IPS-18a (cell line): ENCODE results near the gene SNX20.

Experiments
- H3K27ac ChIP-seq: one replicate; pipeline ENCODE4 v1.5.1; 2013; ENCODE audit warnings: low read length
- H3K27me3 ChIP-seq: one replicate; pipeline ENCODE4 v1.6.1; 2013; ENCODE audit warnings: mild to moderate bottlenecking, low read length; ENCODE audit not compliant: control insufficient read depth, insufficient read depth
- H3K36me3 ChIP-seq: one replicate; pipeline ENCODE4 v1.6.1; 2013; ENCODE audit warnings: low read depth, low read length; ENCODE audit not compliant: control insufficient read depth
- H3K4me1 ChIP-seq: one replicate; pipeline ENCODE4 v1.6.1; 2013; ENCODE audit warnings: low read depth, low read length; ENCODE audit not compliant: control insufficient read depth
- H3K4me3 ChIP-seq: one replicate; pipeline ENCODE4 v1.5.1; 2013; ENCODE audit warnings: low read length
- H3K9ac ChIP-seq: one replicate; pipeline ENCODE4 v1.6.1; 2013; ENCODE audit warnings: mild to moderate bottlenecking, low read length, moderate library complexity
- H3K9me3 ChIP-seq: one replicate; pipeline ENCODE4 v1.6.1; 2013; ENCODE audit warnings: low read depth, low read length; ENCODE audit not compliant: control insufficient read depth

The SNX20 gene, protein sequence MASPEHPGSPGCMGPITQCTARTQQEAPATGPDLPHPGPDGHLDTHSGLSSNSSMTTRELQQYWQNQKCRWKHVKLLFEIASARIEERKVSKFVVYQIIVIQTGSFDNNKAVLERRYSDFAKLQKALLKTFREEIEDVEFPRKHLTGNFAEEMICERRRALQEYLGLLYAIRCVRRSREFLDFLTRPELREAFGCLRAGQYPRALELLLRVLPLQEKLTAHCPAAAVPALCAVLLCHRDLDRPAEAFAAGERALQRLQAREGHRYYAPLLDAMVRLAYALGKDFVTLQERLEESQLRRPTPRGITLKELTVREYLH

DNA sequence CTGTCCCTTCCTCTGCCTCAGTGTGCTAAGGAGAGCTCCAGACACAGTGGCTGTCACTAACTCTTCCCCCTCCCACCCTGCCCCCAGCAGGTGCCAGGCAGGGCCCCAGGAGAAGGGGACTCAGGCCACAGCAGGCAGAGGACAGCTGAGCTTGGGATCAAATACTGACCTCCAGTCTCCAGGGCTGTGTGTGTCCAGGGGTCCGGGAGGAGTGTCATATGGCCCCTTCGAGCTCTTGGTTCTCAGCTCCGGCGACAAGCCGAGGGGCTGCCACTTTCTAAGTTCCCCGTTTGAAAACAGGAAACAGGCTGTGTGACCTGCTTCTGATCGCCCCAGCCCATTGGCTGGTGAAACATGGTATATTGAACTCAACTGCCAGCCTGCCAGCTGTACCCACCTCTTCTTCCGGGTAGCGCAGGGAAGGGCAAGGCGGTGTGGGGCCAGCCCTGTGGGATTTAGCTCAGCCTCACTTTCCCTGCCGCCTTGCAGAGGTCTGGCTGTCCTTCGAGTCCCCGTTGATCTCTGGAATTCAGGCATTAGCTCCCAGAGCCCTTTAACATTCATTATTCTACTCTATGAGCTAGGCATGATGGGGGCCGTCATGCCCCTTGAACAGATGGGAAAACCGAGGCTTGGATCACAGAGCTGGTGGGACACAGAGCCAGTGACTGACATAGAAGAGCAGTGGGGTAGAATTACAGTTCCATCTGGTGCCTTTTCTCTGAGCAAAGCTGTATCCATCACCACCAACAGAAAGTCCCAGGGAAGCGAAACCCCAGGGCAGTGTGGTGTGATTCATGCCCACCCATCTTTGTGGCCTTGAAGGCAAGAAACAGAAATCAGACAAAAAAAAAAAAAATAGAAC is at the start of gene SNX20:
Gene SNX20, minus strand, starts transcription at position 292 of the 865 bp plus-strand sequence. CDS start 3,786 bp downstream, outside the sequence.
- Histone ChIP-seq H3K27me3 (no peaks in the 10 kb centered on the region), H3K27ac (no peak within 1 kb of the TSS), H3K4me3 (no peak within 1 kb of the TSS), H3K9me3 (no peaks in the 10 kb centered on the region), H3K4me1 (no peaks in the 10 kb centered on the region), H3K9ac (no peak within 1 kb of the TSS), H3K36me3 (no peaks in the 10 kb centered on the region)

GRCh38 chr16:50724306-50724705 is 43.2 kb upstream of the SNX20 start:
- no peak overlapping the region for H3K27ac ChIP-seq
- H3K9me3 ChIP-seq = no peaks in the 10 kb centered on the region
- H3K4me3 ChIP-seq = no peak overlapping the region
- no peak overlapping the region for H3K9ac ChIP-seq
- H3K36me3 ChIP-seq = no peaks in the 10 kb centered on the region
- no peaks in the 10 kb centered on the region for H3K4me1 ChIP-seq
- no peaks in the 10 kb centered on the region for H3K27me3 ChIP-seq

GRCh38 chr16:50722960-50723359 is 41.8 kb upstream of the SNX20 start:
- no peak overlapping the region for H3K9ac ChIP-seq
- no peak overlapping the region for H3K27ac ChIP-seq
- no peaks in the 10 kb centered on the region for H3K36me3 ChIP-seq
- H3K4me1 ChIP-seq = no peaks in the 10 kb centered on the region
- H3K27me3 ChIP-seq = no peaks in the 10 kb centered on the region
- no peak overlapping the region for H3K4me3 ChIP-seq
- H3K9me3 ChIP-seq = no peaks in the 10 kb centered on the region

- Histone ChIP-seq H3K4me1 (no peaks in the 10 kb centered on the region), H3K4me3 (no peak overlapping the region), H3K27me3 (no peaks in the 10 kb centered on the region), H3K27ac (no peak overlapping the region), H3K9ac (no peak overlapping the region), H3K9me3 (no peaks in the 10 kb centered on the region), H3K36me3 (no peaks in the 10 kb centered on the region)
Observed at GRCh38 chr16:50722405-50722737, 41.3 kb upstream of the SNX20 start.

GRCh38 chr16:50721549-50722404 is 40.7 kb upstream of the SNX20 start:
- no peaks in the 10 kb centered on the region for H3K36me3 ChIP-seq
- H3K9me3 ChIP-seq = no peaks in the 10 kb centered on the region
- H3K9ac ChIP-seq = no peak overlapping the region
- no peaks in the 10 kb centered on the region for H3K27me3 ChIP-seq
- H3K4me1 ChIP-seq = no peaks in the 10 kb centered on the region
- H3K4me3 ChIP-seq = no peak overlapping the region
- H3K27ac ChIP-seq = no peak overlapping the region

GRCh38 chr16:50719401-50720337 is 38.6 kb upstream of the SNX20 start:
- Histone ChIP-seq H3K9ac (no peak overlapping the region), H3K27ac (no peak overlapping the region), H3K4me1 (no peaks in the 10 kb centered on the region), H3K27me3 (no peaks in the 10 kb centered on the region), H3K4me3 (no peak overlapping the region), H3K36me3 (no peaks in the 10 kb centered on the region), H3K9me3 (no peaks in the 10 kb centered on the region)

DNA sequence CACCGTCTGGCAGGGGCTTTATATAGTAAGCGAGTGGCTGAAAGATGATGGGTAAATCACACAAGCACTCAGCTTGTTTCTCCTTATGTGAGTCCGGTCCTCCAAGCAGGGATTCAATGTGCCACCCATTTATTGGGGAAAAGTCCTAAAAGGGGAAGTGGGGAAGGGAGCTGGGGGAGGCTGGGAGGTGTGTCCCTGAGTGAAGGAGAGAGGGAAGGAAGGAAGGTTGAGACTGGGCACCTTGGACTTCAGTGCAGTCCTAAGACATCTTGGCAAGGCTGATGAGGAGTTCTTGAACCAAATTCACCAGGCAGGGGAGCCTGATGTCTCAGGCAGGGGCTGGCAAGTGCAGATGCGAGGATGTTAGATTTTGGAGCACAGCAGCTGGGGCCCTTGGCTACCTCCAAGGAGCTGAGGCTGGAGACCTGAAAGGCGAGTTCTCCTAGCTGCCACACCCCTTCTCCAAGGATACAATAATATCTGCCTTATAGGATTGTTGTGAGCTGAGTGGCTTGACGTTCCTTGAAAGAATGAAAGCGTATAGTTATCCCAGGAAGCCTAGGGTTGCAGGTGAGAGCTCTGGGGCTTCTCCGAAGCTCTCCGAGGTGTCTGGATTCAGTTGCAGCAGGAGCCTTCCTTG is 37.8 kb upstream of the SNX20 start:
- H3K9me3 ChIP-seq = no peaks in the 10 kb centered on the region
- H3K36me3 ChIP-seq = no peaks in the 10 kb centered on the region

GRCh38 chr16:50718061-50718760 is 37.1 kb upstream of the SNX20 start:
- no peaks in the 10 kb centered on the region for H3K27me3 ChIP-seq
- no peaks in the 10 kb centered on the region for H3K9me3 ChIP-seq
- no peaks in the 10 kb centered on the region for H3K4me1 ChIP-seq
- H3K4me3 ChIP-seq = no peak overlapping the region
- no peak overlapping the region for H3K9ac ChIP-seq
- H3K36me3 ChIP-seq = no peaks in the 10 kb centered on the region
- H3K27ac ChIP-seq = no peak overlapping the region

More for the DNA sequence above, 37.8 kb upstream of the SNX20 start:
- Histone ChIP-seq H3K4me3 (no peak overlapping the region), H3K4me1 (no peaks in the 10 kb centered on the region), H3K27ac (no peak overlapping the region), H3K9ac (no peak overlapping the region), H3K27me3 (no peaks in the 10 kb centered on the region)

DNA sequence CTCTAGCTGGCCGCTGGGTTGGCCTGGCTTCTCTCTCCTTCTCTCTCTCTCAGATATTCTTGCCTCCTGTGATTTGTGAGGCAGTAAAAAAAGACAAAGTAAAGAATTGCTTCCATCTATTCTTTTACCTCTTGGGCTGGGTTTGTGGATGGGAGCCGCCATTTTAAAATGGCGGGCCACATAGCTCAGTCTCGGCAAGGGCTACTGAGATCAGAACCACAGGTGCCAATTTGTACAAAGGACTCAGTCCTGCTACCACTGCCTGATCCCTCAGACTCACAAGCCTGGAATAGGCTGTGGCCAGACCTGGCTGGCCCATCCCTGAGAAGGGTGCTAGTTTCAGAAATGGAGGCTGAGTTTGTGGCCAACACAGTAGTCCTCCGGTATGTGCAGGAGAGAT is 36.4 kb upstream of the SNX20 start:
- no peaks in the 10 kb centered on the region for H3K27me3 ChIP-seq
- no peaks in the 10 kb centered on the region for H3K36me3 ChIP-seq
- no peak overlapping the region for H3K4me3 ChIP-seq
- no peaks in the 10 kb centered on the region for H3K4me1 ChIP-seq
- H3K27ac ChIP-seq = no peak overlapping the region
- no peaks in the 10 kb centered on the region for H3K9me3 ChIP-seq
- H3K9ac ChIP-seq = no peak overlapping the region

GRCh38 chr16:50717091-50717490 is 36.0 kb upstream of the SNX20 start:
- Histone ChIP-seq H3K27ac (no peak overlapping the region), H3K36me3 (no peaks in the 10 kb centered on the region), H3K9ac (no peak overlapping the region), H3K9me3 (no peaks in the 10 kb centered on the region), H3K27me3 (no peaks in the 10 kb centered on the region), H3K4me1 (no peaks in the 10 kb centered on the region), H3K4me3 (no peak overlapping the region)
